HG02938 (cell line): ENCODE measurements around the gene ELAVL1.

ENCODE experiments used
- ATAC-seq: cut with Tn5 transposase; IDR thresholded peaks from one replicate; pipeline ENCODE4 v1.9.1; 2021; ENCODE audit warnings: mild to moderate bottlenecking, moderate library complexity; ENCODE audit not compliant: unreplicated experiment

Gene ELAVL1

GRCh38 chr19:7987114-7987768 is 18.2 kb downstream of the ELAVL1 start:
- ATAC-seq: no peak

- no peak for ATAC-seq
These were observed 18.9 kb downstream of the ELAVL1 start for GRCh38 chr19:7986321-7987113.

GRCh38 chr19:7985481-7985911 is 19.9 kb downstream of the ELAVL1 start:
- ATAC-seq: no peak

GRCh38 chr19:7983995-7984837 is 21.2 kb downstream of the ELAVL1 start:
- no peak for ATAC-seq

GRCh38 chr19:7983286-7983950 is 22.0 kb downstream of the ELAVL1 start:
- no peak for ATAC-seq

GRCh38 chr19:7982651-7983099 is 22.8 kb downstream of the ELAVL1 start:
- no peak for ATAC-seq

- ATAC-seq: no peak
These were observed 23.3 kb downstream of the ELAVL1 start for GRCh38 chr19:7982103-7982502.

- no peak for ATAC-seq
These were observed 23.8 kb downstream of the ELAVL1 start for GRCh38 chr19:7981661-7982060.

GRCh38 chr19:7981199-7981598 is 24.2 kb downstream of the ELAVL1 start:
- no peak for ATAC-seq

GRCh38 chr19:7980635-7981121 is 24.8 kb downstream of the ELAVL1 start:
- ATAC-seq: no peak

- ATAC-seq: no peak
These were observed 25.3 kb downstream of the ELAVL1 start for GRCh38 chr19:7980168-7980567.

GRCh38 chr19:7979559-7979958 is 25.9 kb downstream of the ELAVL1 start:
- ATAC-seq: no peak

- ATAC-seq: no peak
These were observed 26.4 kb downstream of the ELAVL1 start for GRCh38 chr19:7979011-7979410.

- no peak for ATAC-seq
These were observed 27.1 kb downstream of the ELAVL1 start for GRCh38 chr19:7978179-7978825.

GRCh38 chr19:7977723-7978040 is 27.8 kb downstream of the ELAVL1 start:
- no peak for ATAC-seq

- ATAC-seq: no peak
These were observed 28.3 kb downstream of the ELAVL1 start for GRCh38 chr19:7977021-7977722.

- ATAC-seq: no peak
These were observed 29.0 kb downstream of the ELAVL1 start for GRCh38 chr19:7976461-7976860.

GRCh38 chr19:7975037-7975436 is 30.4 kb downstream of the ELAVL1 start:
- ATAC-seq: no peak

- no peak for ATAC-seq
These were observed 31.6 kb downstream of the ELAVL1 start for GRCh38 chr19:7973883-7974282.
